Mesendoderm (in vitro differentiated cells): ENCODE data around the gene VSTM5. TPM values are rescaled to one million over a fixed set of nuclear protein-coding genes. Genes with fewer than 3 reads are reported as not detected.
"Not testable (repeated sequence)": the region's sequence is repeated elsewhere in the genome, so short reads cannot be mapped to it uniquely, and the experiment has no call there.

Source experiments
- DNase-seq: peaks from one replicate; pipeline ENCODE4 v3.0.0; 2013
- H2AK5ac ChIP-seq: 2 replicates; pipeline ENCODE4 v1.6.1; 2013; ENCODE audit warnings: low read length, inconsistent platforms
- H2BK120ac ChIP-seq: 2 replicates; pipeline ENCODE4 v1.6.1; 2013; ENCODE audit warnings: low read depth, mild to moderate bottlenecking, low read length, moderate library complexity, mixed read lengths
- H2BK15ac ChIP-seq: replicated peaks from 2 replicates; pipeline ENCODE4 v1.6.1; 2013; ENCODE audit warnings: low read depth, mild to moderate bottlenecking, moderate library complexity
- H2BK5ac ChIP-seq: 2 replicates; pipeline ENCODE4 v1.6.1; 2013; ENCODE audit warnings: low read length, inconsistent platforms
- H3K18ac ChIP-seq: 2 replicates; pipeline ENCODE4 v1.6.1; 2013; ENCODE audit warnings: mild to moderate bottlenecking, low read length, mixed read lengths
- H3K23ac ChIP-seq: one replicate; pipeline ENCODE4 v1.6.1; 2013; ENCODE audit warnings: low read length
- H3K27ac ChIP-seq: 2 replicates; pipeline ENCODE4 v1.5.1; 2013; ENCODE audit warnings: low read depth, mild to moderate bottlenecking, inconsistent platforms, low read length, moderate library complexity
- H3K27me3 ChIP-seq: 2 replicates; pipeline ENCODE4 v1.6.1; 2013; ENCODE audit warnings: low read length, control low read depth, mild to moderate bottlenecking, inconsistent platforms; ENCODE audit not compliant: insufficient read depth, poor library complexity
- H3K36me3 ChIP-seq: 2 replicates; pipeline ENCODE4 v1.6.1; 2013; ENCODE audit warnings: low read length, inconsistent platforms; ENCODE audit not compliant: control insufficient read depth, insufficient read depth
- H3K4ac ChIP-seq: one replicate; pipeline ENCODE4 v1.6.1; 2013; ENCODE audit warnings: low read depth, mild to moderate bottlenecking, low read length, moderate library complexity
- H3K4me1 ChIP-seq: 2 replicates; pipeline ENCODE4 v1.6.1; 2013; ENCODE audit warnings: low read depth, low read length, inconsistent platforms; ENCODE audit not compliant: control insufficient read depth
- H3K4me2 ChIP-seq: 2 replicates; pipeline ENCODE4 v1.6.1; 2013; ENCODE audit warnings: low read length
- H3K4me3 ChIP-seq: 2 replicates; pipeline ENCODE4 v1.5.1; 2013; ENCODE audit warnings: mild to moderate bottlenecking, low read length
- H3K56ac ChIP-seq: one replicate; pipeline ENCODE4 v1.6.1; 2013; ENCODE audit warnings: low read length
- H3K79me1 ChIP-seq: 2 replicates; pipeline ENCODE4 v1.6.1; 2013; ENCODE audit warnings: low read length, inconsistent platforms
- H3K79me2 ChIP-seq: 2 replicates; pipeline ENCODE4 v1.6.1; 2013; ENCODE audit warnings: mild to moderate bottlenecking, low read length; ENCODE audit not compliant: control insufficient read depth, insufficient read depth
- H3K9ac ChIP-seq: 2 replicates; pipeline ENCODE4 v1.6.1; 2013; ENCODE audit warnings: low read length, inconsistent platforms
- H4K5ac ChIP-seq: one replicate; pipeline ENCODE4 v1.6.1; 2013; ENCODE audit warnings: low read length
- H4K8ac ChIP-seq: one replicate; pipeline ENCODE4 v1.6.1; 2013; ENCODE audit warnings: low read depth, mild to moderate bottlenecking, control low read depth, low read length, moderate library complexity
- WGBS: extraction: QIAGEN DNeasy Blood & Tissue Kit; methylation state at CpG from one replicate; pipeline ENCODE4 v1.1.7; 2013; ENCODE audit warnings: low lambda C conversion rate, missing lambda C conversion rate; ENCODE audit not compliant: insufficient coverage; ENCODE audit errors: extremely low coverage; 5-methylcytosine and 5-hydroxymethylcytosine counted together
- polyA plus RNA-seq, 2 experiments: library from polyadenylated mRNA; stranded (reverse); fragments of 200-250 nt; gene quantifications; one replicate each; pipeline ENCODE4 v1.2.3, GENCODE V29; 2013

VSTM5 gene
- 0.13 TPM for polyA plus RNA-seq (2013, experiment 1 of 2)
- 0.13 TPM for polyA plus RNA-seq (2013, experiment 2 of 2)

- peak within 1 kb of the TSS; percentile 28 for H3K9ac ChIP-seq
- peak within 1 kb of the TSS; percentile 94 for H3K4ac ChIP-seq
Measured at GRCh38 chr11:93850594-93851018, at the start of gene VSTM5. VSTM5 (minus strand) TSS chr11:93850618; CDS start chr11:93850502, 116 bp downstream.

GRCh38 chr11:93895106-93895862, 44.9 kb upstream of the VSTM5 start:
- no peak overlapping the region for H4K5ac ChIP-seq
- no CpG with 5 or more reads among the region's 5 CpGs for WGBS

More at GRCh38 chr11:93850594-93851018, at the start of gene VSTM5:
- Histone ChIP-seq H3K4me1 (peaks cover 4% of the 10 kb centered on the region), H2BK15ac (peak within 1 kb of the TSS; percentile 80), H2AK5ac (no peak within 1 kb of the TSS), H4K8ac (peak within 1 kb of the TSS; percentile 65), H3K18ac (peak within 1 kb of the TSS; percentile 95), H3K4me2 (peak within 1 kb of the TSS; percentile 6), H3K79me2 (no peaks in the 10 kb centered on the region), H4K5ac (no peak within 1 kb of the TSS), H3K36me3 (no peaks in the 10 kb centered on the region), H3K79me1 (no peaks in the 10 kb centered on the region), H3K23ac (no peak within 1 kb of the TSS), H3K56ac (peak within 1 kb of the TSS; percentile 61), H3K4me3 (no peak within 1 kb of the TSS), H2BK5ac (no peak within 1 kb of the TSS), H2BK120ac (peak within 1 kb of the TSS; percentile 31), H3K27me3 (no peaks in the 10 kb centered on the region), H3K27ac (no peak within 1 kb of the TSS)
- DNase-seq = no peak
- WGBS = no CpG with 5 or more reads among the region's 6 CpGs

GRCh38 chr11:93890391-93891051, 40.1 kb upstream of the VSTM5 start:
- Histone ChIP-seq H4K8ac (no peak overlapping the region), H2AK5ac (no peak overlapping the region), H3K27me3 (no peaks in the 10 kb centered on the region), H2BK120ac (no peak overlapping the region), H3K18ac (no peak overlapping the region), H3K79me1 (no peaks in the 10 kb centered on the region), H2BK5ac (no peak overlapping the region), H3K23ac (no peak overlapping the region), H3K4me1 (no peaks in the 10 kb centered on the region), H3K4me2 (no peak overlapping the region), H3K4ac (no peak overlapping the region), H3K9ac (no peak overlapping the region), H3K27ac (no peak overlapping the region), H3K56ac (no peak overlapping the region), H3K79me2 (no peaks in the 10 kb centered on the region), H3K4me3 (no peak overlapping the region), H4K5ac (no peak overlapping the region), H2BK15ac (no peak overlapping the region), H3K36me3 (no peaks in the 10 kb centered on the region)
- peak; percentile 71 for DNase-seq
- no CpG with 5 or more reads among the region's 3 CpGs for WGBS

More at GRCh38 chr11:93895106-93895862, 44.9 kb upstream of the VSTM5 start:
- Histone ChIP-seq H2AK5ac (no peak overlapping the region), H3K9ac (no peak overlapping the region), H4K8ac (no peak overlapping the region), H2BK5ac (no peak overlapping the region), H3K36me3 (no peaks in the 10 kb centered on the region), H3K4me1 (no peaks in the 10 kb centered on the region), H2BK120ac (no peak overlapping the region), H3K27me3 (no peaks in the 10 kb centered on the region), H3K18ac (no peak overlapping the region), H3K4ac (no peak overlapping the region), H3K79me1 (no peaks in the 10 kb centered on the region), H3K4me2 (no peak overlapping the region), H3K4me3 (no peak overlapping the region), H2BK15ac (no peak overlapping the region), H3K23ac (no peak overlapping the region), H3K79me2 (no peaks in the 10 kb centered on the region), H3K56ac (no peak overlapping the region), H3K27ac (no peak overlapping the region)
- DNase-seq = peak; percentile 81

GRCh38 chr11:93887111-93887510, 36.7 kb upstream of the VSTM5 start:
- Histone ChIP-seq H3K4me3 (no peak overlapping the region), H3K79me2 (no peaks in the 10 kb centered on the region), H2BK15ac (no peak overlapping the region), H3K4me1 (no peaks in the 10 kb centered on the region), H2BK5ac (no peak overlapping the region), H3K4ac (no peak overlapping the region), H3K56ac (no peak overlapping the region), H3K36me3 (no peaks in the 10 kb centered on the region), H3K27ac (no peak overlapping the region), H2AK5ac (no peak overlapping the region), H3K18ac (no peak overlapping the region), H3K23ac (no peak overlapping the region), H3K4me2 (no peak overlapping the region), H2BK120ac (no peak overlapping the region), H3K9ac (no peak overlapping the region), H4K5ac (no peak overlapping the region), H3K27me3 (no peaks in the 10 kb centered on the region), H3K79me1 (no peaks in the 10 kb centered on the region), H4K8ac (no peak overlapping the region)
- DNase-seq = no peak
- no CpG with 5 or more reads among the region's 5 CpGs for WGBS

- H3K4me2 ChIP-seq, H3K4ac ChIP-seq, H3K4me3 ChIP-seq, H2AK5ac ChIP-seq, H3K79me2 ChIP-seq, H3K36me3 ChIP-seq, H3K56ac ChIP-seq, H2BK5ac ChIP-seq, H3K79me1 ChIP-seq, H3K4me1 ChIP-seq, H3K23ac ChIP-seq, H4K5ac ChIP-seq, H4K8ac ChIP-seq, H2BK15ac ChIP-seq, H2BK120ac ChIP-seq, H3K18ac ChIP-seq, H3K9ac ChIP-seq, H3K27me3 ChIP-seq: not testable (repeated sequence)
- DNase-seq = peak; percentile 54
- peak overlapping the region; percentile 65 for H3K27ac ChIP-seq
Measured at GRCh38 chr11:93879114-93879513, 28.7 kb upstream of the VSTM5 start.
